ENCODE results near the gene CREBBP.

CREBBP gene

DNA sequence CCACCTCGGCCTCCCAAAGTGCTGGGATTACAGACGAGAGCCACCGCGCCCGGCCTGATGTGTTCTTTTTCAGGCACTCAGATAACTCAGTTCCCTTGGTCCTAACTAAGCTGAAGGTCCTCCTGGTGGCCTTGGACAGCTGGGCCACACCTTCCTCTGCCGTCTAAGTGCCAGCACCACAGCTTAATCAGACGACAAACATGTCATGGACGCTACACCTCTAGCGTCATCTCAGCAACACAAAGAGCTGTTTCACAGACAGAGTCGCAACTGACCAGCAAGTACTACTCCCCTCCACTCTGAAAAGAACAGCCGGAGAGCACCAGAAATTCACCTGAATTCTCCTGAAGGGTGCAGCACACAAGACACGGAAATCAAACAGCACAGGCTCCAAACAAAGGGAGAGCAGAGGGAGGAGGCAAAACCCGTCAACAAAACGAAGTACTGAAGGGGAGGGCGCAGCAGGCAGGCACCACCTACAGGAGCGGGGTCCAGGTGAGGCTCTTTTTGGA lies 167.6 kb downstream of the CREBBP start:
- DNase-seq: no peak
- Histone ChIP-seq H3K9me3 (ENCODE audit: severe bottlenecking) (no peaks in the 10 kb centered on the region), H3K36me3 (peaks cover 55% of the 10 kb centered on the region), H3K27me3 (ENCODE audit: insufficient read depth, low read depth, severe bottlenecking) (no peaks in the 10 kb centered on the region), H3K27ac (no peak overlapping the region), H3K4me3 (ENCODE audit: low read depth, low read length) (no peak overlapping the region)
- TF ChIP-seq, protein P1, sequence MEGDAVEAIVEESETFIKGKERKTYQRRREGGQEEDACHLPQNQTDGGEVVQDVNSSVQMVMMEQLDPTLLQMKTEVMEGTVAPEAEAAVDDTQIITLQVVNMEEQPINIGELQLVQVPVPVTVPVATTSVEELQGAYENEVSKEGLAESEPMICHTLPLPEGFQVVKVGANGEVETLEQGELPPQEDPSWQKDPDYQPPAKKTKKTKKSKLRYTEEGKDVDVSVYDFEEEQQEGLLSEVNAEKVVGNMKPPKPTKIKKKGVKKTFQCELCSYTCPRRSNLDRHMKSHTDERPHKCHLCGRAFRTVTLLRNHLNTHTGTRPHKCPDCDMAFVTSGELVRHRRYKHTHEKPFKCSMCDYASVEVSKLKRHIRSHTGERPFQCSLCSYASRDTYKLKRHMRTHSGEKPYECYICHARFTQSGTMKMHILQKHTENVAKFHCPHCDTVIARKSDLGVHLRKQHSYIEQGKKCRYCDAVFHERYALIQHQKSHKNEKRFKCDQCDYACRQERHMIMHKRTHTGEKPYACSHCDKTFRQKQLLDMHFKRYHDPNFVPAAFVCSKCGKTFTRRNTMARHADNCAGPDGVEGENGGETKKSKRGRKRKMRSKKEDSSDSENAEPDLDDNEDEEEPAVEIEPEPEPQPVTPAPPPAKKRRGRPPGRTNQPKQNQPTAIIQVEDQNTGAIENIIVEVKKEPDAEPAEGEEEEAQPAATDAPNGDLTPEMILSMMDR (IDR thresholded peaks at IDR 0.05; ENCODE audit: low read depth, low read length): no peak

DNA sequence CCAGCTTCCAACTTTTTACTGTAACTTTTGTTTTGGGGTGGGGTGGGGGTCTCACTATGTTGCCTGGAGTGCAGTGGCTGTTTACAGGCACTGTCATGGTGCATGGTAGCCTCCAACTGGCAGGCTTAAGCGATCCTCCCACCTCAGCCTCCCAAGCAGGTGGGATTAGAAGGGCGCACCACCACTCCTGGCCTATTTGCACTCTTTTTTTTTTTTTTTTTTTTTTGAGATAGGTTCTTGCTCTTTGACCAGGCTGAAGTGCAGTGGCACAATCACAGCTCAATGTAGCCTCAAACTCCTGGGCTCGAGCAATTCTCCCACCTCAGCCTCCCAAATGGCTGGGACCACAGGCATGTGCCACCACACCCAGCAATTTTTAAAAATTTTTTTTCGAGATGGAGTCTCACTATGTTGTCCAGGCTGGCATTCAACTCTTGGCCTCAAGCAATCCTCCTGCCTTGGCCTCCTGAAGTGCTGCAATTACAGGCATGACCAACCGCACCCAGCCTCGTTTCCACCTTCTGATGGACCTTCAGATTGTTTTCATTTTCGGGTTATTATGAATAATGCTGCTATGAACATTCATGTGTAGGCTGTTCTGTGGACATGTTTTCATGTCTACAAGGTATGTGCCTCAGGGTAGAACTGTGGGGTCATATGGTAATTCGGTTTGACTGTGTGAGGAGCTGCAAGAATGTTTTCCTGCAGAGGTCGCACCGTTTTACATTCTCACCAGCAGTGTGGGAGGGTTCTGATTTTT lies 174.1 kb downstream of the CREBBP start:
- Histone ChIP-seq H3K9me3 (ENCODE audit: severe bottlenecking) (no peaks in the 10 kb centered on the region), H3K27me3 (ENCODE audit: insufficient read depth, low read depth, severe bottlenecking) (no peaks in the 10 kb centered on the region), H3K36me3 (peaks cover 22% of the 10 kb centered on the region), H3K4me3 (ENCODE audit: low read depth, low read length) (no peak overlapping the region), H3K27ac (no peak overlapping the region)
- DNase-seq: no peak
- TF ChIP-seq, protein P1 (IDR thresholded peaks at IDR 0.05; ENCODE audit: low read depth, low read length): no peak

DNA sequence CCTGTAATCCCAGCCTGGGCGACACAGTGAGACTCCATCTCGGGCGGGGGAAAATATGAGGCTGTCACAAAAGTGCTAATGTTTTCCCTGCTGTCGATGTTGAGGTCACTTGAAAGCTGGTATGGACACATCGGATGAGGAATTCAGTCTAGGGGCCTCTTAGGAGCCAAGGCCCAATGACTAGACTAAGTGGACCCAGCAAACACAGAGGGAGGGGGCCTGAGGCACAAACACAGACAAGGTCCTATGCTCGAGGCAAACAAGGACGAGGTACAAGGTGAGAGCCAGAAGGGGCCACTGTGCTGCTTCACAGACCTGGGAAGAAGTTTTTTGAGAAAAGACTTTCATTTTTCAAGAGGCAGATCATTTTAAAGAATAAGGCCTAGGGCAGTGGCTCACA lies 178.4 kb downstream of the CREBBP start:
- Histone ChIP-seq H3K27ac (no peak overlapping the region), H3K27me3 (ENCODE audit: insufficient read depth, low read depth, severe bottlenecking) (no peaks in the 10 kb centered on the region), H3K9me3 (ENCODE audit: severe bottlenecking) (no peaks in the 10 kb centered on the region), H3K4me3 (ENCODE audit: low read depth, low read length) (no peak overlapping the region), H3K36me3 (peaks cover 19% of the 10 kb centered on the region)
- no peak for DNase-seq
- TF ChIP-seq, protein P1 (IDR thresholded peaks at IDR 0.05; ENCODE audit: low read depth, low read length): no peak

DNA sequence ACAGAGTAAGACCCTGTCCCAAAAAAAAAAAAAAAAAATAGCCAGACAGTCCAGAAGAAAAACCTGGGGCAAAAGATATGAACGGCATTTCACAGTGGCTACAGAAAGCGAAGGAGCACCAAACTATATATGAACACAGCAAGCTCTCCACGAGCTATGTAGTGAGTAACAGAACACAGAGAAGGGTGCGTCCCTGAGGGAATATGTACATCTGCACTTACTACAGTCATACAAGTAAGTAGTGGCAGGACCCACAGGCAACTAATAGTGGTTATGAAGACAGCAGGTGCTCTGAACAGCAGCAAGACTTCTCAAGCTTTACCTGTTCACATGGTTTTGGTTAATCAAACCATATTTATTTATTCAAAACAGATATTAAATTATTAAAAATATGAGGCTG lies 179.0 kb downstream of the CREBBP start:
- H3K36me3 ChIP-seq: peaks cover 19% of the 10 kb centered on the region
- H3K27ac ChIP-seq: no peak overlapping the region
- no peak overlapping the region for H3K4me3 ChIP-seq (ENCODE audit: low read depth, low read length)
- TF ChIP-seq, protein P1 (IDR thresholded peaks at IDR 0.05; ENCODE audit: low read depth, low read length): no peak
- no peaks in the 10 kb centered on the region for H3K27me3 ChIP-seq (ENCODE audit: insufficient read depth, low read depth, severe bottlenecking)
- no peak for DNase-seq
- H3K9me3 ChIP-seq (ENCODE audit: severe bottlenecking): no peaks in the 10 kb centered on the region

DNA sequence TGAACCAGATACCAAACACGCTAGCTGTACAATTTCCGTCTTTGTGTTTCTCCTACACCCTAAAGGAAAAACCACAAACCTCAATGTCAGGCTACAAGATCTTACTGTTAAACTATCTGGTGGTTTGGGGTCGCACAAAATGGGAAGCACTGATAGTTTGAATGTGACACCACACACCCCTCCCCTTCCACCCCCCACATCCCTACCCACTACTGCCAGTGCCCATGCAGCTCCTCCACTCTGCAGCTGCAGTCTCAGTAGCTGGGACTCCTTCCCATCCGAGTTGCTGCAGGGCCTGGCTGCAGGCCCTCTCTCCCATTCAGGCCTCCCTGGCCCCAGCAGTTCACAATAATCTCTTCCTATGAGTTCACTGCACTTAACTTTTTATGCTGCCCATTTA lies 181.6 kb downstream of the CREBBP start:
- Histone ChIP-seq H3K36me3 (peaks cover 26% of the 10 kb centered on the region), H3K27ac (no peak overlapping the region), H3K27me3 (ENCODE audit: insufficient read depth, low read depth, severe bottlenecking) (no peaks in the 10 kb centered on the region), H3K9me3 (ENCODE audit: severe bottlenecking) (no peaks in the 10 kb centered on the region), H3K4me3 (ENCODE audit: low read depth, low read length) (no peak overlapping the region)
- DNase-seq: no peak
- TF ChIP-seq, protein P1 (IDR thresholded peaks at IDR 0.05; ENCODE audit: low read depth, low read length): no peak

Measured in WERI-Rb-1 (cell line).